ENCODE measurements around the gene ADCY2.

Gene ADCY2

DNA sequence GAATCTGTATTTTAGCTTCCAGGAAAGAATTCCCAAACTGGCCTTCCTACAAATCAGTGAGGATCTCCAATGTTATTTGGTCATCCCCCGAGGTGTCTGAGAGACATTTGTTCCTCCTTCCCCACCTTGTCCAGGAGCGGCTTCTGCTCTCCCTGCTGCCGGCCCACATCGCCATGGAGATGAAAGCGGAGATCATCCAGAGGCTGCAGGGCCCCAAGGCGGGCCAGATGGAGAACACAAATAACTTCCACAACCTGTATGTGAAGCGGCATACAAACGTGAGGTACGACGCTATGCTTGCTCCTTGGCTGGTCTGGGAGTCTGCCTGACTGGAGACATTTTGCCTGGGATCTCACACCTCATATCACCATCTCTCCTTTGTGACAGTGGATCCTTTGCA, 294.6 kb downstream of the ADCY2 start:
- Histone ChIP-seq H3K4me1 (no peaks in the 10 kb centered on the region), H3K27ac (no peak overlapping the region), H3K9me3 (no peaks in the 10 kb centered on the region), H3K36me3 (no peaks in the 10 kb centered on the region), H3K4me3 (no peak overlapping the region), H3K27me3 (no peaks in the 10 kb centered on the region)
- intact Hi-C loops (cut with DNase I; ENCODE audit: low total_unique reads) = no loop called here
- DNase-seq = no peak
- TF ChIP-seq CTCF (IDR thresholded peaks at IDR 0.05) = no peak

DNA sequence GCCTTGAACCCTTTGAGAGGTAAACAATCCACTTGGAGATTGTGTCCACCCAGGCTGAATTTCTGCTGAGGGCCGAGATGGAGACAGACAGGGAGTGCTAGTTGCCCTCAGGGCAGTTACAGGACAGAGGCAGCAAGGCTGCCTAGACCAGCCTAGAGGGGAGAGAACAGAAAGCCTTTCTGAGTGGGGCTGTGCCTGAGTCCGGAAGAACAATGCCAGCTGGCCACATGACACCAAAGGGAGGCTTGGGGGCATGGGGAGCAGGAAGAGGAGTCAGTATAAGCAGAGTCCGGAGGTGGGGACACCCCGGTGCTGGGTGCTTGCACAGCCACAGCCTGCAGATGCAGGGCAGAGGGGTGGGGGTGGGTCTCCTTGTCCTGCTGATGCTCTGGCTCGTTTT, 309.3 kb downstream of the ADCY2 start:
- no peak overlapping the region for H3K4me3 ChIP-seq
- no peak for TF ChIP-seq CTCF (IDR thresholded peaks at IDR 0.05)
- intact Hi-C loops (cut with DNase I; ENCODE audit: low total_unique reads) = no loop called here

DNA sequence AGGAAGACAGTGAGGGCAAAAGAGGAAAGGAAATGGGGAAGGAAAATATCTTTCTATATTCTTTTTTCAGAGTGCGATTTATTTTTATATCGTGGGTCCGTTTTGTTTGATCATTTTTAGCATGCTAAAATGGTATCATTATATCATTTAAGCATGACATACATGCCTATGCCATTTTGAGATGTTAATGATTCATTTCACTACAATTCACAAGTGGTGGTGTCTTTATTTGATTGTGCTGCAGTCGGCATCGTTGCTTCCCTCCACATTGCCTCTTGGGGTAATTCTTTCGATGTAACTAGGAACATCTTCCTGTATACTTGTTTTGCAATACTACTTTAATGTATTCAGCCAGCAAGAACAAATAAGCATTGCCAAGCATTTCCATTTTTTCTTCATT, 309.8 kb downstream of the ADCY2 start:
- Histone ChIP-seq H3K4me1 (no peaks in the 10 kb centered on the region), H3K27ac (no peak overlapping the region), H3K27me3 (no peaks in the 10 kb centered on the region), H3K4me3 (no peak overlapping the region), H3K36me3 (peaks cover 0 to 7% (median 0%) of the 10 kb centered on the region in 3 donors), H3K9me3 (no peaks in the 10 kb centered on the region)
- TF ChIP-seq CTCF (IDR thresholded peaks at IDR 0.05) = no peak
- DNase-seq = no peak
- intact Hi-C loops (cut with DNase I; ENCODE audit: low total_unique reads) = no loop called here

More for the DNA sequence above, 309.3 kb downstream of the ADCY2 start:
- no peaks in the 10 kb centered on the region for H3K9me3 ChIP-seq
- no peaks in the 10 kb centered on the region for H3K4me1 ChIP-seq
- H3K27me3 ChIP-seq = no peaks in the 10 kb centered on the region
- no peak for DNase-seq
- peaks cover 0 to 7% (median 0%) of the 10 kb centered on the region in 3 donors for H3K36me3 ChIP-seq
- no peak overlapping the region for H3K27ac ChIP-seq

- DNase-seq = no peak
- Histone ChIP-seq H3K36me3 (peaks cover 0 to 7% (median 0%) of the 10 kb centered on the region in 3 donors), H3K27me3 (no peaks in the 10 kb centered on the region), H3K9me3 (no peaks in the 10 kb centered on the region), H3K4me3 (no peak overlapping the region), H3K4me1 (no peaks in the 10 kb centered on the region), H3K27ac (no peak overlapping the region)
- no peak for TF ChIP-seq CTCF (IDR thresholded peaks at IDR 0.05)
- intact Hi-C loops (cut with DNase I; ENCODE audit: low total_unique reads) = no loop called here
Measured at GRCh38 chr5:7706256-7706655, 310.3 kb downstream of the ADCY2 start.

- Histone ChIP-seq H3K9me3 (no peaks in the 10 kb centered on the region), H3K27ac (no peak overlapping the region), H3K36me3 (peaks cover 0 to 4% (median 0%) of the 10 kb centered on the region in 3 donors), H3K4me3 (no peak overlapping the region), H3K27me3 (no peaks in the 10 kb centered on the region), H3K4me1 (no peaks in the 10 kb centered on the region)
- TF ChIP-seq CTCF (IDR thresholded peaks at IDR 0.05) = no peak
- intact Hi-C loops (cut with DNase I; ENCODE audit: low total_unique reads) = no loop called here
- no peak for DNase-seq
Measured at GRCh38 chr5:7714119-7714518, 318.2 kb downstream of the ADCY2 start.

GRCh38 chr5:7714697-7715096, 318.8 kb downstream of the ADCY2 start:
- Histone ChIP-seq H3K27me3 (no peaks in the 10 kb centered on the region), H3K9me3 (no peaks in the 10 kb centered on the region), H3K27ac (no peak overlapping the region), H3K36me3 (no peaks in the 10 kb centered on the region), H3K4me1 (no peaks in the 10 kb centered on the region), H3K4me3 (no peak overlapping the region)
- intact Hi-C loops (cut with DNase I; ENCODE audit: low total_unique reads) = no loop called here
- DNase-seq = no peak
- no peak for TF ChIP-seq CTCF (IDR thresholded peaks at IDR 0.05)
